ENCODE results near the gene KCNJ6. TPM values are rescaled to one million over a fixed set of nuclear protein-coding genes. Genes with fewer than 3 reads are reported as not detected.
"Not testable (repeated sequence)": the region's sequence is repeated elsewhere in the genome, so short reads cannot be mapped to it uniquely, and the experiment has no call there.

The KCNJ6 gene
- total and polyA plus RNA-seq, 4 experiments from 2014 or later: not detected

DNA sequence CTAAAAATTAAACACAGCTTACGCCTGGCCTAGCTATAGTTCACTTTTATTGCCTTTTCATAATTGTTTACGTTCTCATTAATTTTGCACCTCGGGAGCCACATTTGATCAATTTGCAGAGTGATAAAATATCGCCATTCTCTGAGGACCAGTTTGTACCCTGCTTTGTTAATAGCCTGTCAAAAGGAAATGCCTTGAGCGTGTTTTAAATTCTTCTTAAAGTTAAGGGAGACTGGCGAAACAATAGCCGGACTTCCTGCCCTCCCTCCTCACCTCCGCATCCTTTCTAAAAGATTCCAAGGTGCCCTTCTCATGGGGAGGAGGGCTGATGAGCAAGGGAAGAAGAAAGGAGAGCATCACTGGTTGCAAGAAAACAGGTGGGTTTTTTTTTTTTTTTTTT lies 271.6 kb downstream of the KCNJ6 start:
- H3K4me1 ChIP-seq (ENCODE audit: insufficient read depth, low read length): no peaks in the 10 kb centered on the region
- H3K9me3 ChIP-seq (ENCODE audit: control insufficient read depth in 1 of 2, low read length in 2 of 2): no peaks in the 10 kb centered on the region
- H3K4me3 ChIP-seq (ENCODE audit: low read length in 2 of 2): no peak overlapping the region
- Mint-ChIP-seq H3K27ac (no peak overlapping the region), H3K4me1 (peaks cover 0 to 8% (median 1%) of the 10 kb centered on the region in 4 donors), H3K36me3 (no peaks in the 10 kb centered on the region), H3K9me3 (no peaks in the 10 kb centered on the region), H3K27me3 (peaks cover 19 to 43% of the 10 kb centered on the region in 2 donors), H3K4me3 (no peak overlapping the region)
- no peak for DNase-seq
- no peaks in the 10 kb centered on the region for H3K27me3 ChIP-seq (ENCODE audit: insufficient read depth, low read length)
- CTCF ChIA-PET (ENCODE audit: partially characterized antibody): no interaction called here
- H3K36me3 ChIP-seq (ENCODE audit: insufficient read depth, low read length): no peaks in the 10 kb centered on the region
- POLR2A ChIA-PET (ENCODE audit: partially characterized antibody): no interaction called here
- H3K27ac ChIP-seq (ENCODE audit: low read depth, low read length): no peak overlapping the region
- intact Hi-C loops (cut with micrococcal nuclease): loop anchor here (5.0 kb wide), 1 partner anchor 182 kb away; no protein-coding TSS in a partner anchor

DNA sequence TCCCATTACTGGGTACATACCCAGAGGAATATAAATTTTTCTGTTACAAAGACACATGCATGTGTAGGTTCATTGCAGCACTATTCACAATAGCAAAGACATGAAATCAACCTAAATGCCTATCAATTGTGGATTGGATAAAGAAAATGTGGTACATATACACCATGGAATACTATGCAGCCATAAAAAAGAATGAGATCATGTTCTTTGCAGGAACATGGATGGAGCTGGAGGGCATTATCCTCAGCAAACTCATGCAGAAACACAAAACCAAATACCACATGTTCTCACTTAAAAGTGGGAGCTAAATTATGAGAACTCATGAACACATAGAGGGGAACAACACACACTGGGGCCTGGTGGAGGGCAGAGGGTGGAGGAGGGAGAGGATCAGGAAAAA lies 272.4 kb downstream of the KCNJ6 start:
- CTCF ChIA-PET (ENCODE audit: partially characterized antibody): interaction anchor here (1.2 to 1.6 kb wide), 3 partner anchors 11 to 469 kb away, joined by 3 to 5 read pairs (median 4); no protein-coding TSS in a partner anchor
- H3K36me3 ChIP-seq (ENCODE audit: insufficient read depth, low read length); H3K9me3 ChIP-seq (ENCODE audit: control insufficient read depth in 1 of 2, low read length in 2 of 2); H3K4me1 ChIP-seq (ENCODE audit: insufficient read depth, low read length); H3K9me3 Mint-ChIP-seq; DNase-seq; H3K4me3 Mint-ChIP-seq; H3K36me3 Mint-ChIP-seq; H3K27ac ChIP-seq (ENCODE audit: low read depth, low read length); H3K4me1 Mint-ChIP-seq; H3K27me3 ChIP-seq (ENCODE audit: insufficient read depth, low read length); H3K4me3 ChIP-seq (ENCODE audit: low read length in 2 of 2); POLR2A ChIA-PET (ENCODE audit: partially characterized antibody); H3K27ac Mint-ChIP-seq: not testable (repeated sequence)
- peaks cover 21 to 45% of the 10 kb centered on the region in 2 donors for H3K27me3 Mint-ChIP-seq
- intact Hi-C loops (cut with micrococcal nuclease): loop anchor here (2.0 to 5.0 kb wide), 2 partner anchors 182 to 423 kb away; no protein-coding TSS in a partner anchor

DNA sequence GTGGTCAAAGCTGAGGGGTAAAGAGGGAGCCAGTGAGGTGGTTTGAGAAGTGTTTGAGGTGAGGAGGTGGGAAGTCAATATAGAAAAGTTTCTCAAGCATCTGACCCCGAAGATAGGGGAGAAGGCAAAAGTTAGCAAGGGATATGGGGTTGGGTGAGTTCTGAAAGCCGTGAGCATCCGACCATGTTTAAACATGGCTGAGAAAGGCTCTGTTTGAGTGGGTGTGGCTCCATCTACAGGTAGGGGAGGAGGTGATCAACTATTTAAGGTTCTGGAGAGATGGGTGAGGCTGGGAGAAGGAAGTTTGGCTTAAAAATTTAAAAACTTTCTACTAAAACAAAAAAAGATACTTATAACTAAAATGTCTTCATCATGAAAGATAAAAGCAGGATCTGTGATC lies 273.8 kb downstream of the KCNJ6 start:
- H3K4me3 ChIP-seq (ENCODE audit: low read length in 2 of 2): no peak overlapping the region
- H3K27me3 ChIP-seq (ENCODE audit: insufficient read depth, low read length): no peaks in the 10 kb centered on the region
- Mint-ChIP-seq H3K4me3 (no peak overlapping the region), H3K27me3 (peaks cover 24 to 46% of the 10 kb centered on the region in 2 donors), H3K27ac (peak overlapping the region in 1 of 7 donors; percentile 44), H3K4me1 (peaks cover 0 to 9% (median 1%) of the 10 kb centered on the region in 4 donors), H3K36me3 (no peaks in the 10 kb centered on the region), H3K9me3 (peaks cover 0 to 4% (median 0%) of the 10 kb centered on the region in 8 donors)
- H3K27ac ChIP-seq (ENCODE audit: low read depth, low read length): no peak overlapping the region
- DNase-seq: peak in 4 of 5 donors; percentile 12 to 32 (median 18)
- H3K36me3 ChIP-seq (ENCODE audit: insufficient read depth, low read length): no peaks in the 10 kb centered on the region
- ChIA-PET POLR2A (ENCODE audit: partially characterized antibody) (no interaction called here), CTCF (ENCODE audit: partially characterized antibody) (interaction anchor here (1.4 to 1.6 kb wide), 3 partner anchors 13 to 79 kb away, joined by 4 to 6 read pairs (median 5); no protein-coding TSS in a partner anchor)
- no peaks in the 10 kb centered on the region for H3K4me1 ChIP-seq (ENCODE audit: insufficient read depth, low read length)
- intact Hi-C loops (cut with micrococcal nuclease): loop anchor here (1.0 to 5.0 kb wide), 3 partner anchors 78 to 422 kb away; no protein-coding TSS in a partner anchor
- H3K9me3 ChIP-seq (ENCODE audit: control insufficient read depth in 1 of 2, low read length in 2 of 2): no peaks in the 10 kb centered on the region

DNA sequence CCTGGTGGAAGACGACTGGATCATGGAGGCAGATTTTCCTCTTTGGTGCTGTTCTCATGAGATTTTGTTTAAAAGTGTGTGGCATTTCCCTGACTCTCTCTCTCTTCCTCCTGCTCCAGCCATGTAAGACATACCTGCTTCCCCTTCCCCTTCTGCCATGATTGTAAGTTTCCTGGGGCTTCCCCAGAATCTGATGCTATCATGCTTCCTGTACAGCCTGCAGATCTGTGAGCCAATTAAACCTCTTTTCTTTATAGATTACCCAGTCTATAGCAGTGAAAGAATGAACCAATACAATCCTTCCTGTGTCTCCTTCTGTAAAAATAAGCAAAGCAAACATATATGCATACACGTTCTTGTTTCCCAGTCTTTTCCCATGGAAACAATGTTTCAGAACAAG lies 276.5 kb downstream of the KCNJ6 start:
- H3K9me3 Mint-ChIP-seq: peaks cover 0 to 6% (median 0%) of the 10 kb centered on the region in 8 donors
- Histone ChIP-seq H3K27ac (ENCODE audit: low read depth, low read length) (no peak overlapping the region), H3K9me3 (ENCODE audit: control insufficient read depth in 1 of 2, low read length in 2 of 2) (no peaks in the 10 kb centered on the region), H3K4me1 (ENCODE audit: insufficient read depth, low read length) (no peaks in the 10 kb centered on the region), H3K36me3 (ENCODE audit: insufficient read depth, low read length) (no peaks in the 10 kb centered on the region), H3K4me3 (ENCODE audit: low read length in 2 of 2) (no peak overlapping the region), H3K27me3 (ENCODE audit: insufficient read depth, low read length) (peaks cover 5% of the 10 kb centered on the region)
- no peaks in the 10 kb centered on the region for H3K36me3 Mint-ChIP-seq
- H3K27ac Mint-ChIP-seq: no peak overlapping the region
- CTCF ChIA-PET (ENCODE audit: partially characterized antibody): no interaction called here
- H3K4me3 Mint-ChIP-seq: no peak overlapping the region
- peaks cover 24 to 52% of the 10 kb centered on the region in 2 donors for H3K27me3 Mint-ChIP-seq
- no peak for DNase-seq
- POLR2A ChIA-PET (ENCODE audit: partially characterized antibody): no interaction called here
- intact Hi-C loops (cut with micrococcal nuclease): loop anchor here (5.0 kb wide), 1 partner anchor 177 kb away; no protein-coding TSS in a partner anchor
- H3K4me1 Mint-ChIP-seq: peaks cover 0 to 9% (median 1%) of the 10 kb centered on the region in 4 donors

DNA sequence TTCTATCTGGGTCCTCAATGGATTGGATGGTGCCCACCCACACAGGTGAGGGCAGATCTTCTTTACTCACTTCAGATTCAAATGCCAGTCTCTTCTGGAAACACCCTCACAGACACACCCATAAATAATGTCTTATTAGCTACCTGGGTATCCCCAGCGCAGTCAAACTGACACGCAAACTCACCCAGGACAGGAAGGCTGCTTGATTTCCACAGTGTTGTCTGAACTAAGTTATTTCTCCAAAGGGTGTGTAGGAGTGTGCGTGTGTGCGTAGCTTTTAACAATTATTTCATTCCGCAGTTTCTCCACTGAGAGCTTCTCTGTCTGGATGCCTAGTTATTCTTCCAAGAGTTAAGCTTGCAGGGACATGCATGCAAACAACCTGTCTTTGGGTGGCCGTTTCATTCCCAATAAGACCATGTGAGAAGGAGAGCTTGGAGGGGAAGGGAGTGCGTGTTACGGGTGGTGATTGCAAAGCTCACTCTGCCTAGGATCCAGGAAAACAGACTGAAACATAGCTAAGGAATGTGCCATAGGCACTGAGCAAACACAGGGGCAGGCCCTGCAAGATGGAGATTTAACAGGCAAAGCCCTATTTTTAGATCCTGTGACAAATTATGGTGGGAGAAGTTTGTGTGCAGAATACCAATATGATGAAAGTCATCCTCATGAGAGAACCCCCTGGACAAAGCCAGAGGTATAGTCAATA lies 280.0 kb downstream of the KCNJ6 start:
- H3K4me3 ChIP-seq (ENCODE audit: low read length in 2 of 2): no peak overlapping the region
- Mint-ChIP-seq H3K4me3 (no peak overlapping the region), H3K9me3 (peaks cover 0 to 6% (median 3%) of the 10 kb centered on the region in 8 donors), H3K27ac (no peak overlapping the region), H3K27me3 (peaks cover 17 to 39% of the 10 kb centered on the region in 2 donors), H3K36me3 (no peaks in the 10 kb centered on the region), H3K4me1 (peaks cover 0 to 4% (median under 1%) of the 10 kb centered on the region in 4 donors)
- no peaks in the 10 kb centered on the region for H3K36me3 ChIP-seq (ENCODE audit: insufficient read depth, low read length)
- no peaks in the 10 kb centered on the region for H3K9me3 ChIP-seq (ENCODE audit: control insufficient read depth in 1 of 2, low read length in 2 of 2)
- intact Hi-C loops (cut with micrococcal nuclease): no loop called here
- ChIA-PET POLR2A (ENCODE audit: partially characterized antibody) (interaction anchor here (0.9 kb wide), 1 partner anchor 11 kb away, joined by 3 read pairs; no protein-coding TSS in a partner anchor), CTCF (ENCODE audit: partially characterized antibody) (no interaction called here)
- no peak overlapping the region for H3K27ac ChIP-seq (ENCODE audit: low read depth, low read length)
- DNase-seq: no peak
- H3K4me1 ChIP-seq (ENCODE audit: insufficient read depth, low read length): no peaks in the 10 kb centered on the region
- H3K27me3 ChIP-seq (ENCODE audit: insufficient read depth, low read length): peaks cover 5% of the 10 kb centered on the region

DNA sequence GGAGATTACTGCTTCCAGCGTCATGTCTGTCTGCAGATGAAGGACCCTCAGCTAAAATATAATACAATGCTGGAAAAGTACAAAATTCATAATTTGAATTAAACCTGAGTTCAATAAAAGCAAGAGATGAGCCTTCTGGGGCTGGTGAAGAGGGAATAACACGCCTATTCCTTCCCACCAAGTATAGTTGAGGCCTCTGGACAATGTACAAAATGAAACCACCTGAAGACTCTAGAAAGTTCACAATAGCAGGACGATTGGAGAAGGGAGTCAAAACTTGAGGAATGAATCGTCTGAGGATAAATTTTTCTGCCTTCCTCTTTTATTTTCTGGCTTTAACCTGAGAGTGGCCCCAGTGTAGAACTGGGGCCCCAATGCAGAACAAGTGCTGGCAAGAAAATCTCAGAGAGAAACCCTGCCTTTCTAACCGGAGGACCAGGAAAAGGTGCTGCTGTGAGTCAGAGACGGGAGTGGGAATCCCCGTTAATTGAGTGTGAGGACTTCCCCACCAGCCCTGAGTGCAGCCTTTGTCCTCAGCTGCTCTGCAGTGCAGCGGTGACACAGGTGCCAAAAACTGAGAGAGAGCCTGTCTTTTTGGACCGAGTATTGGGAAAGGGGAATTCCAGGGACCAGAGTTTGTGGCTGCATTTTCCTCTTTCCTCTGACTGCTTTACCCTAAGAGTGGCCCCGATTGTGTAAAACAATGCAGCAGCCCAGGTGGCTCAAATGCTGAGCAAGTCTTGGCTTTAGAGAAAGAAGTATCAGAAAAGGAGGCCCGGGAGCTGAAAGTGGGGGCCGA lies 284.7 kb downstream of the KCNJ6 start:
- no peaks in the 10 kb centered on the region for H3K36me3 Mint-ChIP-seq
- peaks cover 0 to 1% (median 0%) of the 10 kb centered on the region in 4 donors for H3K4me1 Mint-ChIP-seq
- Histone ChIP-seq H3K27me3 (ENCODE audit: insufficient read depth, low read length) (no peaks in the 10 kb centered on the region), H3K4me1 (ENCODE audit: insufficient read depth, low read length) (no peaks in the 10 kb centered on the region), H3K27ac (ENCODE audit: low read depth, low read length) (no peak overlapping the region), H3K9me3 (ENCODE audit: control insufficient read depth in 1 of 2, low read length in 2 of 2) (no peaks in the 10 kb centered on the region), H3K36me3 (ENCODE audit: insufficient read depth, low read length) (no peaks in the 10 kb centered on the region), H3K4me3 (ENCODE audit: low read length in 2 of 2) (no peak overlapping the region)
- ChIA-PET CTCF (ENCODE audit: partially characterized antibody) (no interaction called here), POLR2A (ENCODE audit: partially characterized antibody) (no interaction called here)
- H3K4me3 Mint-ChIP-seq: peak overlapping the region in 1 of 8 donors; percentile 21
- H3K27me3 Mint-ChIP-seq: peaks cover 20 to 25% of the 10 kb centered on the region in 2 donors
- no peak overlapping the region for H3K27ac Mint-ChIP-seq
- peaks cover 0 to 5% (median under 1%) of the 10 kb centered on the region in 8 donors for H3K9me3 Mint-ChIP-seq
- intact Hi-C loops (cut with micrococcal nuclease): no loop called here
- DNase-seq: no peak

DNA sequence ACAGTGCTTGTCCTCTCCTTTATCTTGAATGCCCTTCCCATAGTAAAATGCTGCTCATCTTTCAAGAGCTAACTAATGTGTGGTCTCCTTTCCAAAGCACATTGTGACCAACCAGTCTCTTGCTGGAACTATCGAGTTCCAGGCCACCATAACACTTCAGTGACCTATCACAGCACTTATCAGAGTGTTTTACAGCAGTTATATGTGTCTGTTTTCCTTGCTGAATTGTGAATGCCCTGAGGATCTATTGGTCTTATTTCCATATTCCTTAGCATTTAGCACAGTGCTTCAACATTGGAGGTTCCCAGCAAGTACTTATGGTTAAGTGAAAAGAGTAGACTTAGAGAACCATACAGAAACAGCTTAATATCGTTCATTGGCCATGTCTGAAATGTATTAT lies 285.4 kb downstream of the KCNJ6 start:
- H3K4me1 ChIP-seq (ENCODE audit: insufficient read depth, low read length): no peaks in the 10 kb centered on the region
- no peak overlapping the region for H3K27ac Mint-ChIP-seq
- peaks cover 0 to 1% (median 0%) of the 10 kb centered on the region in 4 donors for H3K4me1 Mint-ChIP-seq
- CTCF ChIA-PET (ENCODE audit: partially characterized antibody): no interaction called here
- POLR2A ChIA-PET (ENCODE audit: partially characterized antibody): no interaction called here
- peaks cover 18 to 20% of the 10 kb centered on the region in 2 donors for H3K27me3 Mint-ChIP-seq
- H3K4me3 Mint-ChIP-seq: no peak overlapping the region
- intact Hi-C loops (cut with micrococcal nuclease): no loop called here
- H3K36me3 Mint-ChIP-seq: no peaks in the 10 kb centered on the region
- no peak overlapping the region for H3K27ac ChIP-seq (ENCODE audit: low read depth, low read length)
- peaks cover 0 to 5% (median under 1%) of the 10 kb centered on the region in 8 donors for H3K9me3 Mint-ChIP-seq
- no peaks in the 10 kb centered on the region for H3K9me3 ChIP-seq (ENCODE audit: control insufficient read depth in 1 of 2, low read length in 2 of 2)
- no peaks in the 10 kb centered on the region for H3K36me3 ChIP-seq (ENCODE audit: insufficient read depth, low read length)
- H3K4me3 ChIP-seq (ENCODE audit: low read length in 2 of 2): no peak overlapping the region
- no peak for DNase-seq
- H3K27me3 ChIP-seq (ENCODE audit: insufficient read depth, low read length): no peaks in the 10 kb centered on the region

All from CD4-positive, alpha-beta memory T cell (primary cell).